WTC11 (cell line): ENCODE data around the gene NSMF.

Experiments used
- CTCF ChIP-seq: fragments of 200-600 bp; IDR thresholded peaks from 2 replicates; pipeline ENCODE4 v1.8.0; 2022; ENCODE audit warnings: antibody characterized with exemption
- SP1 ChIP-seq: sonication (generic); formaldehyde crosslinking; conservative IDR thresholded peaks from 2 replicates; pipeline ENCODE4 v1.8.1; 2022; ENCODE audit warnings: missing genetic modification reagents

GRCh38 chr9:137445275-137445807 is 13.8 kb downstream of the NSMF start:
- TF ChIP-seq CTCF, result peak; percentile 71
- TF ChIP-seq SP1, result no peak; the same call in 1 of the 2 replicates
